Measurements from ENCODE around the gene SRGAP1.

DNA sequence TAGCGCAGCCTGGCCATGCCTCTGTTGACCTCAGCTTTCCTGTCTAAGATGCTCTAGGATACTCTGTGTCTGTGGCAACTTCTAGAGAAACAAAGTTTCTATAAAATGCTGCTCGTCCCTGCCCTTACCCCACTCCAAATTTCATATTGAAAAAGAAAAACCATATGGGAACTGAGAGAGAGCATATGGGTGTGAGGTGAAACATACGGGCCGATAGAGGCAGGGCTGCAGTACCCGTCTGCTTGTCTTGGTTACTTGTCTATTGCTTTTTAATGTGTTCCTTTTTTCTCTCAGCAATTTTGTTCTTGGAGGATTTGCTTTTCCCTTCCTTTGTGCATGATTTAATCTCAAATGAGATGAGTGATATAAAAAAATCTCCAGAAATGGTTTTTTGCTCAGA is 113.0 kb downstream of the SRGAP1 start:
- no peak for TF ChIP-seq CTCF (IDR thresholded peaks at IDR 0.05)
- TF ChIP-seq POLR2AphosphoS5 (IDR thresholded peaks at IDR 0.05), result no peak
- no peak for TF ChIP-seq POLR2A (IDR thresholded peaks at IDR 0.05)
- TF ChIP-seq EP300 (IDR thresholded peaks at IDR 0.05), result no peak

Measured in gastroesophageal sphincter (tissue), 3 donors.